Endothelial cell of umbilical vein (primary cell): Measurements from ENCODE around the gene PFKFB4. TPM values are rescaled to one million over a fixed set of nuclear protein-coding genes. Genes with fewer than 3 reads are reported as not detected.
A peak's percentile ranks its signal among the peaks of the same experiment; 100 is the strongest.

Experiments
- BruUV-seq: library from RNA; stranded (reverse); fragments of 400-500 nt; replicated peaks from 2 replicates; lab custom pipeline; 2021; lab: Mats Ljungman, UMichigan
- CTCF ChIA-PET: fragments of 300-600, 350-600 bp; sonication (Branson Sonifier 250); formaldehyde crosslinking; loops from one replicate; lab custom pipeline; 2021; ENCODE audit warnings: antibody characterized with exemption, inconsistent platforms; lab: Charles Lee
- POLR2A ChIA-PET: fragments of 300-600, 350-600 bp; sonication (Branson Sonifier 250); formaldehyde crosslinking; loops from one replicate; lab custom pipeline; 2021; ENCODE audit warnings: antibody characterized with exemption, inconsistent platforms; lab: Charles Lee
- DNase-seq: peaks from one replicate; pipeline ENCODE4 v3.0.0-alpha.2; 2011; ENCODE audit warnings: low read depth, low spot score
- FAIRE-seq: peaks from 2 replicates; lab custom pipeline; 2011; peaks lifted over from hg19 to GRCh38; lab: Jason Lieb, UNC
- H2AFZ ChIP-seq: 2 replicates; pipeline ENCODE4 v1.6.0; 2012; ENCODE audit warnings: low read depth, low read length, control low read depth, inconsistent platforms
- H3K27ac ChIP-seq: 2 replicates; pipeline ENCODE4 v1.5.1; 2011; ENCODE audit warnings: low read depth, mild to moderate bottlenecking, control low read depth, low read length, moderate library complexity; ENCODE audit not compliant: insufficient read depth
- H3K27me3 ChIP-seq, 2 experiments: 2 replicates each; pipeline versions ENCODE4 v1.6.0 to v1.6.1; 2011; ENCODE audit warnings: low read length in 2 of 2, mixed read lengths in 1 of 2; ENCODE audit not compliant: control insufficient read depth in 2 of 2, insufficient read depth in 2 of 2
- H3K36me3 ChIP-seq, 2 experiments: 2 replicates in 1 of 2; 3 replicates in 1 of 2; pipeline ENCODE4 v1.5.1; 2011; ENCODE audit warnings: low read length in 2 of 2, mild to moderate bottlenecking in 1 of 2, moderate library complexity in 1 of 2; ENCODE audit not compliant: control insufficient read depth in 2 of 2, insufficient read depth in 2 of 2; ENCODE audit errors: extremely low read depth in 1 of 2
- H3K4me1 ChIP-seq: 3 replicates; pipeline ENCODE4 v1.5.1; 2011; ENCODE audit warnings: mild to moderate bottlenecking, low read length; ENCODE audit not compliant: control insufficient read depth, insufficient read depth; ENCODE audit errors: extremely low read depth
- H3K4me2 ChIP-seq: 2 replicates; pipeline ENCODE4 v1.6.1; 2011; ENCODE audit warnings: low read length, control low read depth, mixed read lengths; ENCODE audit not compliant: insufficient read depth
- H3K4me3 ChIP-seq, 3 experiments: fragments of 200-600 bp in 1 of 3; sonication (generic), shearing (Covaris generic) in 1 of 3; replicated peaks in 1 of 3; 2 replicates each; pipeline ENCODE4 v1.5.1; 2011 to 2016; ENCODE audit warnings: control low read depth in 3 of 3, low read length in 3 of 3, mild to moderate bottlenecking in 2 of 3, inconsistent platforms in 1 of 3, low read depth in 1 of 3, moderate library complexity in 1 of 3; ENCODE audit not compliant: insufficient read depth in 1 of 3
- H3K79me2 ChIP-seq: 2 replicates; pipeline ENCODE4 v1.6.0; 2012; ENCODE audit warnings: low read length, inconsistent platforms; ENCODE audit not compliant: control insufficient read depth, insufficient read depth
- H3K9ac ChIP-seq: replicated peaks from 2 replicates; pipeline ENCODE3; 2011; ENCODE audit warnings: low read length, control low read depth; ENCODE audit not compliant: insufficient read depth; ENCODE audit errors: extremely low read depth
- H3K9me1 ChIP-seq: replicated peaks from 3 replicates; pipeline ENCODE4 v1.6.0; 2011; ENCODE audit warnings: mild to moderate bottlenecking, low read length; ENCODE audit not compliant: control insufficient read depth, insufficient read depth; ENCODE audit errors: extremely low read depth
- H3K9me3 ChIP-seq: replicated peaks from 2 replicates; pipeline ENCODE4 v1.5.1; 2012; ENCODE audit warnings: low read length, inconsistent platforms; ENCODE audit not compliant: control insufficient read depth, insufficient read depth
- H4K20me1 ChIP-seq: replicated peaks from 2 replicates; pipeline ENCODE3; 2011; ENCODE audit warnings: mild to moderate bottlenecking, low read length; ENCODE audit not compliant: control insufficient read depth, insufficient read depth; ENCODE audit errors: extremely low read depth
- EZH2 ChIP-seq: IDR thresholded peaks from 2 replicates; pipeline ENCODE4 v1.6.1; 2012; ENCODE audit warnings: borderline replicate concordance, low read depth, mild to moderate bottlenecking, moderate library complexity, low read length, inconsistent platforms; ENCODE audit not compliant: severe bottlenecking
- GATA2 ChIP-seq: IDR thresholded peaks from 2 replicates; pipeline ENCODE4 v1.7.0; 2011; ENCODE audit warnings: low read depth, mild to moderate bottlenecking, moderate library complexity, mixed read lengths, low read length; ENCODE audit not compliant: insufficient read length, insufficient read depth
- JUN ChIP-seq: IDR thresholded peaks from 2 replicates; pipeline ENCODE4 v1.6.1; 2011; ENCODE audit warnings: borderline replicate concordance, low read depth; ENCODE audit not compliant: insufficient read length, insufficient read depth
- POLR2A ChIP-seq: IDR thresholded peaks from 2 replicates; pipeline ENCODE4 v1.6.1; 2012; ENCODE audit warnings: low read depth, mild to moderate bottlenecking, control low read depth, low read length
- dilution Hi-C: fragments of 300-500 bp; cut with MboI; formaldehyde crosslinking; loops from one replicate; pipeline ENCODE4 v1.15.0; 2019; ENCODE audit warnings: low sequenced_read_pairs; ENCODE audit not compliant: extremely low pct_ligation_motif_present
- intact Hi-C: fragments of 100-400 bp; cut with micrococcal nuclease; formaldehyde crosslinking; loops from one replicate; pipeline ENCODE4 v1.10.0; 2022
- polyA plus RNA-seq, 4 experiments: library from polyadenylated mRNA; depleted of rRNA in 3 of 4; stranded (reverse) in 3 of 4; unstranded in 1 of 4; fragments of >200 nt; gene quantifications; 2 replicates each; pipeline versions ENCODE4 v1.2.1 to v1.2.3, GENCODE V29; 2011 to 2012; ENCODE audit warnings: missing spikeins in 1 of 4
- total RNA-seq: library from RNA; stranded (reverse); gene quantifications from 2 replicates; pipeline ENCODE4 v1.2.3, GENCODE V29; 2021
- TF ChIP-seq, protein P1 (sequence below), 2 donors: IDR thresholded peaks; 1 replicate in 1 of 2; 2 replicates in 1 of 2; pipeline ENCODE4 v1.5.1; 2011; ENCODE audit warnings: low read length in 2 of 2, mild to moderate bottlenecking in 2 of 2, moderate library complexity in 2 of 2, control low read depth in 1 of 2, inconsistent platforms in 1 of 2, low read depth in 1 of 2; ENCODE audit not compliant: insufficient read depth in 1 of 2; ENCODE audit errors: extremely low read depth in 1 of 2

The PFKFB4 gene
- total and polyA plus RNA-seq, 2 donors (not counting 3 experiments of a cell fraction or from before 2014, with no cell fraction given) = 4.0 to 4.2 TPM

DNA sequence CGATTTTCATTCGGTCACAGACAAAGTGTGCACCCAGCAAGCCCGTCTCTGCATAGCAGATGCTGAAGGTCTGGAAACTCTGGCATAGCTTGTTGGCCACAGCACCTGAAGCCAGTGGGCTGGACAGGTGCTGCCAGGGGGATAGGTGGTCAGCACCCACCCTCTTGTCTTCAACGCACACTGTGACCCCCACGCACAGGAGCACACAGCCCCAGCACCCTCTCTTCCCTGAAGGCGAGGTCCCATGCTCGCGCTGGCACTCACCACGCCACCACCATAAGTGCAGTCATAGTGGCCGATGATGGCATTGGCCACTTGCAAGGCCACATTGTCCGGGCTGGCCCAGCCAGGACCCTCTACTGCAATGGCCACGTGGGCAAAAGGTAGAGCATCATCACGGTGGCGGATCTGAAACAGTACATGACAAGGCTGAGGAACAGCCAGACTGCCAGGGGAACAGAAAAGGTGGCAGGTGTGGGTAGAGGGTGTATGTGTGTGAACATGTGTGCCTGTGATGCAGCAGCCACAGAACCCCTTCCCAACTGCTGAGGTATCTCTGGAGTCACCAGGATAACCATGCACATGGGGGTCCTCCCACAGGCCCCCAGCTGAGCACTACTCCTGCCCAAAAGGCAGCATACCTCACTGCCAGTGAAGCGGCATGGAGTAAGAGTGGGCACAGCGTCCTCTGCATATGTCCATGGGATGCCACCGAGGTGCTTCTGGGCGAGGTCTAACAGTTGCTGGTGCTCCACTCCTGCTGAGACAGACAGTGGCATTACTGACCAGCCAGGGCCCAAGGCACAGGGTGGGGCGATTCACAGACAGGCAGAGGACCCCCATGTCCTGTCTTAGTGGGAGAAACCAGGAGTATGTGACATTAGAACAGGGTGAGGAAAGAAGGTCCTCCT, 44.4 kb upstream of the PFKFB4 start:
- Histone ChIP-seq H3K4me1 (no peaks in the 10 kb centered on the region), H3K9me3 (no peaks in the 10 kb centered on the region), H3K9ac (no peak overlapping the region), H3K27me3 (no peaks in the 10 kb centered on the region), H3K36me3 (peaks cover 15 to 64% of the 10 kb centered on the region in 2 experiments), H2AFZ (no peak overlapping the region), H3K79me2 (no peaks in the 10 kb centered on the region), H4K20me1 (no peaks in the 10 kb centered on the region), H3K27ac (no peak overlapping the region), H3K4me2 (no peak overlapping the region), H3K4me3 (no peak overlapping the region), H3K9me1 (no peaks in the 10 kb centered on the region)
- intact Hi-C loops (no loop called here), dilution Hi-C loops (no loop called here)
- CTCF ChIA-PET = interaction anchor here (0.7 to 0.8 kb wide), 2 partner anchors 8 to 35 kb away, joined by 3 read pairs; partner anchors contain the start of gene SLC26A6
- DNase-seq (no peak), FAIRE-seq (no peak)
- POLR2A ChIA-PET = no interaction called here
- BruUV-seq = TSS peak; percentile 23
- TF ChIP-seq EZH2 (no peak), POLR2A (no peak), GATA2 (no peak), JUN (no peak)
- TF ChIP-seq, protein P1, sequence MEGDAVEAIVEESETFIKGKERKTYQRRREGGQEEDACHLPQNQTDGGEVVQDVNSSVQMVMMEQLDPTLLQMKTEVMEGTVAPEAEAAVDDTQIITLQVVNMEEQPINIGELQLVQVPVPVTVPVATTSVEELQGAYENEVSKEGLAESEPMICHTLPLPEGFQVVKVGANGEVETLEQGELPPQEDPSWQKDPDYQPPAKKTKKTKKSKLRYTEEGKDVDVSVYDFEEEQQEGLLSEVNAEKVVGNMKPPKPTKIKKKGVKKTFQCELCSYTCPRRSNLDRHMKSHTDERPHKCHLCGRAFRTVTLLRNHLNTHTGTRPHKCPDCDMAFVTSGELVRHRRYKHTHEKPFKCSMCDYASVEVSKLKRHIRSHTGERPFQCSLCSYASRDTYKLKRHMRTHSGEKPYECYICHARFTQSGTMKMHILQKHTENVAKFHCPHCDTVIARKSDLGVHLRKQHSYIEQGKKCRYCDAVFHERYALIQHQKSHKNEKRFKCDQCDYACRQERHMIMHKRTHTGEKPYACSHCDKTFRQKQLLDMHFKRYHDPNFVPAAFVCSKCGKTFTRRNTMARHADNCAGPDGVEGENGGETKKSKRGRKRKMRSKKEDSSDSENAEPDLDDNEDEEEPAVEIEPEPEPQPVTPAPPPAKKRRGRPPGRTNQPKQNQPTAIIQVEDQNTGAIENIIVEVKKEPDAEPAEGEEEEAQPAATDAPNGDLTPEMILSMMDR (IDR thresholded peaks at IDR 0.05; ENCODE audit: extremely low read depth in 1 of 2, insufficient read depth in 1 of 2, low read depth in 1 of 2, low read length in 2 of 2) = no peak
